ENCODE measurements around the gene SPART. TPM values are rescaled to one million over a fixed set of nuclear protein-coding genes. Genes with fewer than 3 reads are reported as not detected.
"Not testable (repeated sequence)": the region's sequence is repeated elsewhere in the genome, so short reads cannot be mapped to it uniquely, and the experiment has no call there.

Gene SPART
- total RNA-seq, 1 donor from 2014 or later = 67.9 TPM

DNA sequence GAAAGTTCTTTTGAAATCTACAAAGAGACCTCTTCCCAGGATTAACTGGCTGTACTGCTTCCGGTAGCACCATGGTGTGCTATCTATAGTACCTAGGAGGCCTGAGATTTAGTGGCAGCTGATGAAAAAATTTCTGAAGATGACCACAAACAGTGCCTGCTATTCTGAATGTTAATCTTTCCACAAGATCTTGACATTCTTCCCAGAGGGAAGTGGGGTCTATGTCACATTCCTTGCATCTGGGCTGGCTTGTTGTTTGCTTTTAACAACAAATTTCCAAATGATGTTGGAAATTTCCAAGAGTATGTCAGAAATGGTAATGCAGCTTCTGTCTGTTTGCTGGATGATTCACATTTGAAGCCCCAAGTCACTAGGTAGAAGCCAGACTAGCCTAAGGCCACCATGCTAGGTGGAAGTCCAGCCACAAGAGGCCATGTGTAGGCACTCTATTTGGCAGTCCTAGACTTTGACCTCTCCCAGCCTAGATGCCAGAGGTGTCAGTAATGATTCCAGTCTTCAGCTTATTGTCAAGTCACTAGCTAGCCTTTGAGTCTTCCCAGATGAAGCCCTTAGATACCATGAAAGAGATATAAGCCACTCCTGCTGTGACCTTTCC is 22.1 kb downstream of the SPART start:
- DNase-seq (ENCODE audit: extremely low read depth, low read depth, low spot score) = no peak

- DNase-seq (ENCODE audit: extremely low read depth, low read depth, low spot score) = no peak
Observed at GRCh38 chr13:36323408-36323807, 22.8 kb downstream of the SPART start.

DNA sequence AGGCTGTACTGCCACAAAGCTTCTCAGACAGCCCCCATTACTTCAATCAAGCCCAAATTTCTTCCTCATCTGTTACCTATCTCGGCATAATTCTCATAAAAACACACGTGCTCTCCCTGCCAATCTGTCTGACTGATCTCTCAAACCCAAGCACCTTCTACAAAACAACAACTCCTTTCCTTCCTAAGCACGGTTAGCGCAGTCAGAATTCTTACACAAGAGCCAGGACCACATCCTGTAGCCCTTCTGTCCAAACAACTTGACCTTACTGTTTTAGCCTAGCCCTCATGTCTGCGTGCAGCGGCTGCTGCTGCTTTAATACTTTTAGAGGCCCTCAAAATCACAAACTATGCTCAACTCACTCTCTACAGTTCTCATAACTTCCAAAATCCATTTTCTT is 26.4 kb downstream of the SPART start:
- not testable (repeated sequence) for DNase-seq (ENCODE audit: extremely low read depth, low read depth, low spot score)

DNA sequence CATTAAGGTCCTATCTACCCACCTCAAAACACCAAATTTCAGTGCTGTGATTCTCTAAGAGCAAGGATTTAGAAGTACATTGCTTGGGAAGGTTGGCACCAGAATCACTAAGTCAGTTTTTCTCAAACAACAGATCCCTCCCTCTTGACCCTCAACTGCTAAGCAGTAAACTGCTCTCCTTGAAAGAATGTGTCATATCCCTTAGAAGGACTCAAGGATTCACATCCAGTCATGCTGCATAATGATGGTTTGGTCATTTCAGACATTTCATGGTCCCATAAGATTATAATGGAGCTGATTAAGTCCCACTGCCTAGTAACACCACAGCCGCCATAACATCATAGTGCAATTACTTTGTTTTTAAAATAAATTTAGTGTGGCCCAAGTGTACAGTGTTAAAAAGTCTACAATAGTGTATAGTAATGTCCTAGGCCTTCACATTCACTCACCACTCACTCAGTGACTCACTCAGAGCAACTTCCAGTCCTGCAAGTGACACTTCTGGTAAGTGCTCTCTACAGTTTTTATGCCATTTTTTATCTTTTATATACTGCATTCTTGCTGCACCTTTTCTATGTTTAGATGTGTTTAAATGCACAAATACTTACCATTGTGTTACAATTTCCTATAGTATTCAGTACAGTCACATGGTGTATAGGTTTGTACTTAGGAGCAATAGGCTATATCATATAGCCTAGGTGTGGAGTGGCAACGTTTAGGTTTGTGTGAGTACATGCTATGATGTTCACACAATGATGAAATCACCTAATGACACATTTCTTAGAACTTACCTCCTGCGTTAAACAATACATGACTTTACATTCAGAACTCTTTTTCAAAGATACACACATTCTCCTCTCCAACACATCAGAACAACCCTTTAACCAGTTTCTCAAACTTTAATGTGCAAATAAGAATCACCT is 32.9 kb downstream of the SPART start:
- DNase-seq (ENCODE audit: extremely low read depth, low read depth, low spot score) = no peak

- DNase-seq (ENCODE audit: extremely low read depth, low read depth, low spot score) = no peak
Observed at GRCh38 chr13:36310417-36311108, 35.6 kb downstream of the SPART start.

- no peak for DNase-seq (ENCODE audit: extremely low read depth, low read depth, low spot score)
Observed at GRCh38 chr13:36302289-36302688, 43.9 kb downstream of the SPART start.

DNA sequence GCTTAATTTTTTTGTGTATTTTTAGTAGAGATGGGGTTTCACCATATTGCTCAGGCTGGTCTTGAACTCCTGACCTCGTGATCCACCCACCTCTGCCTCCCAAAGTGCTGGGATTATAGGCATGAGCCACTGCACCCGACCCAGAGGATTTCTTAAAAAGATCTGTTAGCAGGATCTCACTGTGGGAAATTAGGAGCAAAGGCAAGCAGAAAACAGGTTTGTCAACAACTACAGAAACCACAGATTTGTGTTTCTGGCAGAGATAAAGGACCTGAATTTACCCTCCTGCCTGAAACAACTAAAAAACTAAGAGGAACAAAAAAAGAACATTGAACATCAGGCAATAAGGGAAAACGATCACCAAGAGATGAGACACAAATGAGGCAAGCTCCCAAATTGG is 46.7 kb downstream of the SPART start:
- not testable (repeated sequence) for DNase-seq (ENCODE audit: extremely low read depth, low read depth, low spot score)

DNA sequence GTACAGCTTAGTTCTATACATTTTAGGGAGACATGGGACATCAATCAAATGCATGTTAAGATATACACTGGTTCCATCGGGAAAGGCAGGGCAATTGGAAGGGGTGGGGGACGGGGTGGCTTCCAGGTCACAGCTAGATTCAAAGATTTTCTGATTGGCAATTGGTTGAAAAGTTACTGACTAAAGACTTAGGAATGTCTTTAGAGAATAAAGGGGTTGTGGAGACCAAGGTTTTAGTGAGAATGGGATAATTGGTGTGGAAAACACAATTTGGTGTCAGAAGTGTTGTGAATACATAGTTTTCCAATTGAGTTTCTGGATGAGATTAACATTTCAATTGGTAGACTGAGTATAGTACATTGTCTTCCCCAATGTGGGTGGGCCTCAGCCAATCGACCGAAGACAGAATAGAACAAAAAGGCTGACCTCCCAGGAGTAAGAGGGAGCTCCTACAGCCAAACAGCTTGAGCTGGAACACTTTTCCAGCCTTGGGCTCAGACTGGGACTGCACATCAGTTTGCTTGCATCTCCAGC is 47.6 kb downstream of the SPART start:
- DNase-seq (ENCODE audit: extremely low read depth, low read depth, low spot score) = no peak

- no peak for DNase-seq (ENCODE audit: extremely low read depth, low read depth, low spot score)
Observed at GRCh38 chr13:36297366-36298338, 48.5 kb downstream of the SPART start, which contains the start of gene CCDC169. CCDC169 (minus strand) TSS chr13:36297814; CDS start chr13:36297719, 95 bp downstream.

- DNase-seq (ENCODE audit: extremely low read depth, low read depth, low spot score) = no peak
Observed at GRCh38 chr13:36294096-36294495, 52.1 kb downstream of the SPART start.

DNA sequence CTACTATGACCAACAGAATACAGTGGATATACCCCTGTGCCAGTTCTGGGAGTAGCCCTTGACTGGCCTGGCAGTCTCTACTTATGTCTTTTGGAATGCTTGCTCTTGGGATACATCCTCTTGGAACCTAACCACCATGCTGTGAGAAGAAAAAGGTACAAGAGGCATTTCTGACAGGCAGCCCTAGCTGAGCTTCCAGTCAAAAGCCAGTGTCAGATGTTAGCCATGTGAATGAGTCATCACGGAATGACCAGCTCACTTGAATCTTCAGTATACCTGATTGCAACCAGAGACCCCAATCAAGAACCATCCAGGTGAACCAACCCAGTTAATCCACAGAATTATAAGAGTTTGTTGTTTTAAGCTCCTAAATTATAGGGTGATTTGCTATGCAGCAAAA is 52.7 kb downstream of the SPART start:
- DNase-seq (ENCODE audit: extremely low read depth, low read depth, low spot score) = no peak

GRCh38 chr13:36288794-36289391 is 57.3 kb downstream of the SPART start:
- no peak for DNase-seq (ENCODE audit: extremely low read depth, low read depth, low spot score)

DNA sequence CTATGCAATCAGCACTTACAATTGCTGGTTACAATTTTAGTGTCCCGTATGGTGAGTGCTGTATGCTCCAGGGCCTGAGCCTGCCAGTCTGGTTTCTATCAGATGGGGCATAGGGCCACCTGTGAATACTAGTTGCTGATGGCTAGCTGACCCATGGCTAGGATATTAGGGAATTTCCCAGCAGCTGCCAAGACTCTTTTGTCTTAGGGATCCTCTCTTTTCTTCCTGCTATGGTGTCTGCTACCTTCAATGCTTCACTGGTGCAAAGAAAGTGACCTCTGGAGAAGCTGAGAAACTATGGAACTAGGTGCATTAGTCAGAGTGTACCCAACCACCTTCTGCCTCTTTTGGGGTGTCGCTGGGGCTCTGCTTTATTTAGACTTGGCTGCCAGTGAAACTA is 60.2 kb downstream of the SPART start:
- DNase-seq (ENCODE audit: extremely low read depth, low read depth, low spot score) = no peak

- no peak for DNase-seq (ENCODE audit: extremely low read depth, low read depth, low spot score)
Observed at GRCh38 chr13:36282821-36283432, 63.3 kb downstream of the SPART start.

- DNase-seq (ENCODE audit: extremely low read depth, low read depth, low spot score) = no peak
Observed at GRCh38 chr13:36275190-36276002, 70.8 kb downstream of the SPART start.

- no peak for DNase-seq (ENCODE audit: extremely low read depth, low read depth, low spot score)
Observed at GRCh38 chr13:36273431-36273830, 72.8 kb downstream of the SPART start.

DNA sequence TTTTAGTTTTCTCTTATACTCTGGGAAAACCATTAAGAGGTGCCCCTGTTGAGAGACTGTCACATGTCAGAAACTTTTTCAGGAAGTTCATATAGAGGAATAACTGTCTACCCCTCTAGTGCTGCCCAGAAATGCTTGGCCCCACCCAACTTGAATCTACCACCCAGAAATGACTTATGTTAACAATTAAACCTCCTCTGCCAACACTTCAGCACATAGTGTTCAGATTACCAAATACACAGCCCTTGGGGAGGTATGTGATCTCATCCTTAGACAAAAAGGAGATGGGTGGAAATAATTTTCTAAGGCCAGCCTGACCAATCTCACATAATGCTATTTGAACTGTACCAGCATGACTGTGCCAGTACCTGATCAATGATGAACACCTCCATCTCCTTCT is 84.2 kb downstream of the SPART start:
- DNase-seq (ENCODE audit: extremely low read depth, low read depth, low spot score) = no peak

GRCh38 chr13:36261011-36261410 is 85.2 kb downstream of the SPART start:
- DNase-seq (ENCODE audit: extremely low read depth, low read depth, low spot score) = no peak
